Endothelial cell of umbilical vein (primary cell): ENCODE results near the gene TUBGCP2.

Source experiments
- CTCF ChIP-seq, 2 donors: IDR thresholded peaks; 1 replicate in 1 of 2; 2 replicates in 1 of 2; pipeline ENCODE4 v1.5.1; 2011; ENCODE audit warnings: low read length in 2 of 2, mild to moderate bottlenecking in 2 of 2, moderate library complexity in 2 of 2, control low read depth in 1 of 2, inconsistent platforms in 1 of 2, low read depth in 1 of 2; ENCODE audit not compliant: insufficient read depth in 1 of 2; ENCODE audit errors: extremely low read depth in 1 of 2
- EZH2 ChIP-seq: IDR thresholded peaks from 2 replicates; pipeline ENCODE4 v1.6.1; 2012; ENCODE audit warnings: borderline replicate concordance, low read depth, mild to moderate bottlenecking, moderate library complexity, low read length, inconsistent platforms; ENCODE audit not compliant: severe bottlenecking
- JUN ChIP-seq: IDR thresholded peaks from 2 replicates; pipeline ENCODE4 v1.6.1; 2011; ENCODE audit warnings: borderline replicate concordance, low read depth; ENCODE audit not compliant: insufficient read length, insufficient read depth
- MAX ChIP-seq: IDR thresholded peaks from 2 replicates; pipeline ENCODE4 v1.6.1; 2011; ENCODE audit not compliant: insufficient read depth, insufficient read length
- POLR2A ChIP-seq: IDR thresholded peaks from 2 replicates; pipeline ENCODE4 v1.6.1; 2012; ENCODE audit warnings: low read depth, mild to moderate bottlenecking, control low read depth, low read length
- POLR2AphosphoS5 ChIP-seq: IDR thresholded peaks from 2 replicates; pipeline ENCODE4 v1.6.1; 2012; ENCODE audit warnings: low read depth, mild to moderate bottlenecking, control low read depth, low read length, moderate library complexity; ENCODE audit not compliant: insufficient read depth

GRCh38 chr10:133292919-133293809, 15.5 kb downstream of the TUBGCP2 start:
- TF ChIP-seq CTCF (IDR thresholded peaks at IDR 0.05; ENCODE audit: extremely low read depth in 1 of 2, insufficient read depth in 1 of 2, low read depth in 1 of 2, low read length in 2 of 2) (no peak), POLR2A (no peak), JUN (peak; percentile 95), MAX (no peak), POLR2AphosphoS5 (peak; percentile 82), EZH2 (no peak)
